SW 1271 (cell line): ENCODE data around the gene CACNG5.

Experiments used
- DNase-seq, 2 experiments: peaks; one replicate each; lab custom pipeline; 2025; lab: John Stamatoyannopoulos, UW

Gene CACNG5

DNA sequence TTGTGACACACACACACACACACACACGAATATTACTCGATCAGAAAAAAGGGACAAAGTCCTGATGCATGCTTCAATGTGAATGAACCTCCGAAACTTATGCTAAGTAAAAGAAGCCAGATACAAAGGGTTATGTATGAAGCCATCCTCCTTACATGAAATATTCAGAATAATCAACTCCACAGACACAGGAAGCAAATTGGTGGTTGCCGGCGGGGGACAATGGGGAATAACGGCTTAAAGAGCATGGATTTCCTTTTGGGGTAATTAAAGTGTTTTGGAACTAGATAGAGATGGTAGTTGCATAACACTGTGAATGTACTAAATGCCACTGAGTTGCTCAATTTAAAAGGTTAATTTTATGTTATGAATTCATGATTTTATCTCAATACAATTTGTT, 8.1 kb upstream of the CACNG5 start:
- no peak for DNase-seq

GRCh38 chr17:66829386-66829864, 5.5 kb upstream of the CACNG5 start:
- DNase-seq: no peak

DNA sequence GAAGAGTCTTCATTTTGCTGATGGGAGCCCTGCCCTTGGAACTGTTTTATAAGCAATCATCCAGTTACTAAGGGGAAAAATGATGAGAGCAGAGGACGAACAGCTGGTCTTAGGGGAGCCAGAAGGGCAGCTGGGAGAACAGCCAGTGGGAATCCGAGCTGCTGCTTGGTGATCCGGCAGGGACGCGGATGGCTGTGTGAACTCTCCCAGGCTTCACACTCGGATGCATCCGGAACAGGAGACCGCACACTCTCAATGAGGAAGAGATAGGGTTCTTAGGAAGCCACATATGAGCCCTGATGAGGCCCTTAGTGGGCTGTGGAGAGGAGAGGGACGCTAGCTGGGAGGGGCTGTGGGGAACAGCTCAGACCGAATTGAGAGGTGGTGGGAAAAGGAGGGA, 5.0 kb upstream of the CACNG5 start:
- DNase-seq: no peak

DNA sequence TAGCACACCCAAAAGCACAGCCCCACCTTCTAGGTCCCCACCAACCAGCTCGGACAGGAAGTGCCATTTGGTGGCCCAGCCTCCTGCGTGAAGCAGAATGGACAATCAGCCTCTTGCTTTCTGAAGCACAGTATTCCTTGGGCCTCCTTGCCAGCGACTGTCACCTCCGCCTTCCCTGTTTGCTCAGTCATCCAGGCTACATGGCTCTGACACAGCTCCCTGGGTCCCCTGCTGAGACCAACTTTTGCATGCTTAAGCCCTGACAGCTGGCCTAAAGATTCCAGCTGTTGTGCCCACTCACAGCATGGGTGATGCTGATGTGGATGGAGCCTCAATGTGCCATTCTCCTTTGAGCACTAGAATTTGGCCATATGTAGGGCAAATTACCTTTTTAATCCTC, 4.5 kb upstream of the CACNG5 start:
- DNase-seq: no peak

DNA sequence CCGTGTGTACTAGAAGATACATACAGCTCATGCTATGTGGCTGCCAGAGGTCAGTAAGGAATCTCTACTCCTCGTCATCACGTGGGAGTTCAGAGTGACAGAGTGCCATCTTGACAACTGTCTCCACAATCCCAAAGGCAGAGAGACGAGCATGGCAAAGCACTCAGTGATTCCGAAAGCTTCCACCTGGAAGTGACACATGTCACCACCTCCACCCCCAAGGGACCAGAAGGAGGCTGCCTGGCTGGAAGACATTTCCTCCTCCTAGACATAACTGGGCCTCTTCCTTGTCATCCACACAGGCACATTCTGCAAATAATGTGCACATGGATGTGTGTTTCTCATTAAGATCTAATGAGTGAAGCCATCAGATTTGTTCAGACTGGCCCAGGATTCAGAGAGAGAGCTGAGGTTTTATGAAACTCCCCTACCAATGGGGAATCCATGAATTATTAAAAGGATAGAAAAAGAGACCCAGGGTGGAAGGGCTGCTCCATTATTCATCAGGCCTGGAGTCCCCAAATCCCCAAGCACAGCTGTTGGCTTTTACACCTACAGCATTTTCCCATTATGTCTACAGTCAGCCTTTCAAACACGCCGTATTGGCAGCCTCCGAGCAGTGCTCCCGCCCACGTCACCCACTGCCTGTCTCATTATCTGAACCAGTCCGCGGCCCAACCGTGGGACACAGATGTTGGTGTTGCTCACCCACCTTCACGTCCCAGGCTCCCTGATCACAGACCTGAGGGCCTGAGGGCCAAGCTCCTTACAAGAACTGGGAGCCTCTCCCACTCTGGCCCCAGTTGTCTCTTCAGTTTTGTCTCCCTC, 3.3 kb upstream of the CACNG5 start:
- DNase-seq: no peak

DNA sequence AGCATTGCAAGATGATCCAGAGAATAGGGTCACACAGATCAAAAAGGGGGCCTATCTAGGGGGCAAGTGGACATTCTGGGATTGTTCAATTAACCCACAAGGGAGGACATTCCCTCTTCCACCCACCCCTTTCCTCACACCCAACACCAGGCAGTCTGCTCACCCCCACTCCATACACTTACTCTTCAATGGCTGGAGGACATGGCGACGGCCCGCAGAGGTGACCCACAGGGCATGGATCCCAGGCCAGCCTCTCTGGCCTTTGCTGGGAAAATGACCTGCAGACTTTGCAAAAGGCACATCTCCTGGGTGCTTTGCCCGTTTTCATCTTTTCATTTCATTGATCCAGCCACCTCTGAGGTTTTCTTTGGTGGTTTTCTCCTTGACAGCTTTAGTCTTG, 1.7 kb upstream of the CACNG5 start:
- DNase-seq: no peak

DNA sequence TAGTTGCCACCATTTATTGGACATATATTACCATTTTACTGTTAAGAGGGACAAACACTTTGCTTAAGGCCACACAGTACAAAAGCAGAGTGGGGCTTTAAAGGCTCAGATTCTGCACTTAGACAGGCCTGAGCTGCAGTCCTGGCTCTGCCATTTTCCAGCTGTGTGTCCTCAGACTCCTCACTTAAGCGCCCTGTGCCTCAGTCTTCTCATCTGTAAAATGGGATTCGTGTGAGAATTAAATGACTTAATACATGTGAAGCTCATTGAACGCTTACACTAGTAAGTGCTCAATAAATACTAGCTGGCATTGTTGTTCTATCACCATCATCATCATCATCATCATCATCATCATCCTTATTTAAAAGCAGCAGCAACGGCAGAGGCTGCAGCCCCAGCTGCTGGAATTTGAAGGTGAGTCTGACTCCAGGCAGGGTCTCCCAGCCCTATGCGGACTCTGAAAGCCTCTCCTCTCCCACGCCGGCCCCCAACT, 445 bp upstream of the CACNG5 start:
- DNase-seq: no peak

DNA sequence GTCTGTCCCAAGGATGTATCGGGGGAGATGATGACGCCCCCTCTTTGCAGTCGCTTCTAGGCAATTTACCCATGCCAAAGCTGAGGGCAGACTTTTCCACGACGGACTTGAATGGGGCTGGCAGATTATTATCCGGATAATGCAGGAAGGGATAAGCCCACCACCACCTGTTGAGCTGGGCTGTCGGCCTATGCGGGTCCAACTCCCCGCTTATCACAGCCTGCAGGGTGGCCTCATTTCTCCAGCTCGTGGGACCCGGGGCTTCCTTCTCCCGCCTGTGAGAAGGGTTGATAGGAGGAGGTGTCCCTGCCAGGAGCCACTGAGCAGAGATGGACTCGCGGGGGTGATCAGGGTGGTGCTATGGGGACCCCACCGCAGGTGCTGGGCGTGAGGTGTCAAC, 559 bp downstream of the CACNG5 start:
- DNase-seq: no peak

DNA sequence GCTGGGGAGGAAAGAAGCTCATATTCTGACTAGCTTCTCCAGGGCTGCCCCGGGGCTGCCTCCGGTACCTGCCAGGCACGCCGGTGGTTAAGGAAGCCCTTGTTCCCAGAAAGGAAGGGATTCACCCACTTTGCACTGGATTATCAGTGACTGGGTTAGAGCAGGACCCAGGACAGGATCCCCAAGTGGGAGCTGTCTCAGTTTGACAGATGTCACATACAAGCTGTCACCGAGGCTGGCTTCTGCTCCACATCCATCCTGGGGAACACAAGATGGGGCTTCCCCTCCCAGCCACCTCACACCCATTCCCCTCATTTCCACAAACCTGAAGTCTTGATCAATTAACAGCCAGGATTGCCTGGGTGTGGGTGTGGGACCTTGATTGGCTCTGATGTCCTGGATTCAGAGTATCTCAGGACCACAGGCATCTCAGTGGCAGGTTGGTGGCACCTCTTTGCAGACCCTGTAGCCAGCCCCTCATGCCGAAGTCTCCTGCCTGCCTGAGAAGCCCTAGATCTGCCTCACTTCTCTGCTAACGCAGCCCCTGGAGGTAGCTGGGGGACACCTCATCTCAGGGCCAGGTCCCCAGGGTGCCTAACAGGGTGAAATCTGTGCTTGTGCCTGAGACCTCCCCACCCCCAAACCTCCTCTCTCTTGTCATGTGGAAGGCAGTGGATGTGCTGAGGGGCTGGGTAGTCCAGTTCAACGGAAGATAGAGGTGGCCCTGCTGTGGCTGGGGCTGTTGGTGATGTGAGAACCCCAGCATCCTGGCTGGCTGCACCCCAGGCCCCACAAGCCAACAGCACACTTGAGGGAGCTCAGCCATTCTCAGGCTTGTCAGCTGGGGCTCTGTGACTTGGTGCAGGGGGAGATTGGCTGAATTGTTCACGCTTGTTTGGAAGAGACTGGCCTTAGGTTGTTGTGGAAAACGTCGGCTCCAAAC, 1.4 kb downstream of the CACNG5 start:
- no peak for DNase-seq

- no peak for DNase-seq
Observed at GRCh38 chr17:66837226-66837625, 2.3 kb downstream of the CACNG5 start.

DNA sequence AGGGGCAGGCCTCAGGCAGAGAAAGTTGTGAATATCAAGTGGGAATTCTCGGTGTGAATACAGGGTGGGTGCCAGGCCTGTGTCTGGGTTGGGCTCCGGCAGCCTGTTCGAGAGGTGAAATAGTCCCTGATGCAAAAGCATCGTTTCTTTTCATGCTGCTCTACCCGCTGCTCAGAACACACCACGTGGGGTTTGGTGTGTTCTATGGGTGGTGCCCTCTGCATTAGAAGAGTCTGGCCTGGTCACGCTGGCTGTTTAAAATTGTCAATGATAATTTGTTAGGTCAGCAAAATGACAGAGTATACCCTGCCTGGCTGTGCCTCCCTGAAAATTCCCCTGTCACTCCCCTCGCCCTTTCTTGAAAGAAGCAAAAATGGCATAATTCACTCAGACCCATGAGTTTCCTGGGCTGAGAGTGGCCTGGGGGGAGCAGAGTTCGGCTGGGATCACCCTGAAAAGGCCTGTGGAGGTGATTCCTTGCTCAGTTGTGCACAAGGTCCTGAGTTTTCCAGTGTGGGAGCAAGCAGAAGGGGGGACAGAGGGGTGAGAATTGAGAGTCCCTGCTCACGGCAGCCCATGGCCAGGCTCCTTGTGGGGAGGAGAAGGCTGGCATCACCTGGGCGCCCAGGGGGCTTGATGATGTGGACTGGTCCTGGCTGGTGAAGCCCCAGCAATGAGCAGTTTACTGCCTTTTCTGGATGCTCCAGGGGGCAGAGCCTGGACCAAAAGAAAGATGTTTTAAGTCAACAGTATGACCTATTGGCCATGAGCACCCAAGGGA, 3.2 kb downstream of the CACNG5 start:
- no peak for DNase-seq

- no peak for DNase-seq
Observed at GRCh38 chr17:66839616-66840015, 4.7 kb downstream of the CACNG5 start.

GRCh38 chr17:66840061-66840460, 5.1 kb downstream of the CACNG5 start:
- DNase-seq: no peak

DNA sequence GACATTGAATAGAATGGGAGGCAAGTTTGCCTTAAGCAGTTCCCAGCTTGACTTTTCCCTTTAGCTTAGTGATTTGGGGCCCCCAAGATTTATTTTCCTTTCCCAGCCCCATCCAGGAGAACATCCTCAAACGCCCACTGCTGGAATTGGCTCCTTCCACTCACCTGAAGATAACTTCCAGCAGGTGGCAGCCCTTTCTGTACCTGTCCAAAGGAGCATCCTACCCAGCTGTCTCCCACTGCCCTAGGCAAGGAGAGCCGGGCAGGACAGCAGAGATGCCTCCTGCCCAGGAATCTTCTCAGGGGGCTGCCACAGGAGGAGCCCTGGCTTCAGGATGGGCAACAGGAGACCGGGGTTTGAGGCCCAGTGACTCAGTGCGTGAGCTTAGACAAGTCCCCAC, 6.4 kb downstream of the CACNG5 start:
- DNase-seq: no peak

GRCh38 chr17:66841744-66842143, 6.8 kb downstream of the CACNG5 start:
- DNase-seq: no peak

DNA sequence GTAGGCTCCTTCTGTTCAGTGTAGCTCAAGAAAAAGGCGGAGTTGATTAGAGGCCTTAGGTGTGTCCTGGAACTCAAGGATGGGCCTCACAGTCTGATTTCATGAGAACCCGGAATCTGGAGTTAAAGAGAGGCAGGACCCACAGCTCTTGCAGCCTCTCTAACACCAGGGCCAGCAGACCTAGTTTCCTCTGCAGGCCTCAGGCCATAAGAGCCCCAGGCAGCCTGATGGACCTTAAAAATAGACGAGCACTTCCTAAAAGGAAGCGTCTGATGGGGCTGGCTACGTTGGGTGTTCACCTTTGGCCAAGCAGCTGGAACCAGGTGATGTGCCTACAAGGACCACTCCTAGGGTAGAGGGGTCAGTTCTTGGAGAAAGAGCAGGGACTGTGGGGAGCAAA, 7.6 kb downstream of the CACNG5 start:
- DNase-seq: no peak

DNA sequence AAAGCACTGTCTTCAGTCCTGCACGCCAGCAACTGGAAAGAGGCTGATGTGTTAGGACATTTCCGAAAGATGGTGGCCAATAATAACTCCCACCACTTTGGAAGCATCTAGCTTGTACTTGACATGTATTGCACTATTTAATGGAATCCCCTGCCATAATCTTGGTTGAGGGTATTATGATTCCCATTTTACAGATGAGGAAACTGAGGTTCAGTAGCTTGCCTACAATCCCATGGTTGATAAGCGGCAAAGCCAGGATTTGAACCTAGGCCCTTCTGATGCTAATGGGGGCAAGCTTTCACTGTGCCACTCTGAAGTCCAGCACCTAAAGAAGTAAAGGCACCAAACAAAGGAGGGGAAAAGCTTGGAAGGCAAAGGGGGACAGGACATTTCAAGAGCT, 8.0 kb downstream of the CACNG5 start:
- DNase-seq: no peak

DNA sequence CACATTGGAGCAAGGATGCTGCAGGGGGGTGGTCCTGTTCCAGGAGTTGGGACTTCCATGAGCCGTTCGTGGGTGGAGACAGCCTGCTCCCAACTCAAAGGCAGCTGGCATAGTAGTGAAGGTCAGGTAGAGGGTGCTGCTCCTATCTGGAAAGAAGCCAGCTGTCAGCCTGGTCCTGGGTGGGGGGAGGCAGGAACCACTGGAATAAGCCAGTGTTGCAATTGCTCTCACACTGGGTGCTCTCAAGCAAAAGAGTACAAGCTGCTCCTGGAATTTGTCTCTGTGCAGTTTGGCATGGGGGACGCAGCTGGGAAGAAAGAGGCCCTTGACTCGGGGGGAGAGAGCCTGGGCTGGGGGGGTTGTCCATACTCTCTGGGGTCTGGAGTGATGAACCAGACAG, 8.7 kb downstream of the CACNG5 start:
- DNase-seq: no peak

DNA sequence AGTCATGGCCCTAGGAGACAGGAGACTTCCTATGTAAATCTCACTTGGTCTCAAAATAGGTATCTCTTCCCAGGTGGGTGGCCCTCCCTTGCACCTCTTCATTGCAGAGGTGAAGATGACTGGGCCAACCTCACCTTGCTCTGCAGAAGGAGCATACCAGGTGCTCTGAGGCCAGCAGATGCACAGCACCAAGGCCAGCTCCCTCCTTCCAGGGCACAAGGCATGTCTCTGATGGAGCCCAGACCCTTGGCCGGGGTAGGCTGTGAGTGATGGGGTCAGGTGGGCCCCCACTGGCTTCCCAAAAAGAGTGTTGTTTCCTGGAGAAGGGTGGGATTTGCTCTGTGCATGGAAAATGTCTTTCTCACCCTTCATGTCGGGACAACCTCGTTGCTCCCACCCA, 12.8 kb downstream of the CACNG5 start:
- no peak for DNase-seq

- no peak for DNase-seq
Observed at GRCh38 chr17:66848496-66848895, 13.6 kb downstream of the CACNG5 start.

DNA sequence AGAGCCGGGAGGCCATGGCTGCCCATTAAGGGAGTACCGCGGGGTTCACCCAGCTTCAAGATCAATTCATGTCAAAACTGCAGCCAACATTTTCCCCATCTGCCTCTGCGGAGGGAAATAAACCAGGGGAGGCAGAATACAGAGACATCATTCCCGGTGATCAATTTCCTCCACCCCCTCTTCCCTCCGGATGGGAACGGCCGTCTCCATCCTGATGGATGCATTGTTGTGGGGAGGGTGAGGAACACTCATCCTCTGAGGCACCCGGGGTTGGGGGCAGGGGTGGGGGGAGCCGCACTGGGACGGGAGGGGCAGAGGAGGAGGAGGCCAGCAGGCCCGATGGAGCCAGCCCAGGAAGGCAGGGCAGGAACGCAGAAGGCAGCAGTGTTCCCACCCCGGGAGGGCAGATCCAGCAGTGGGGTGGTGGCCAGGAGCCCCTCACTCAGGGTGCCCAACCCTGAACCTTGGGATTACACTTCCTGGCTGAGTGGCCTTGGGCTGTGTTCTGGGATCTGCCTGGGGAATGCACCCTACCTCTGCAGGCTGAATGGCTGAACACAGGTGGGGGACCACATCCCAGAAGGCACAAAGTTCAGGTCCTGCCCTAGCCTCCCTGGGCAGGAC, 14.2 kb downstream of the CACNG5 start:
- no peak for DNase-seq
